Hematopoietic multipotent progenitor cell treated with erythropoietin and hydrocortisone succinate and interleukin-3 and kit ligand, for 17 days (in vitro differentiated cells): ENCODE measurements around the gene SMARCC2.
"Not testable (repeated sequence)": the region's sequence is repeated elsewhere in the genome, so short reads cannot be mapped to it uniquely, and the experiment has no call there.

ENCODE experiments used
- DNase-seq: peaks from one replicate; pipeline ENCODE4 v3.0.0-alpha.2; 2015; ENCODE audit warnings: low spot score

Gene SMARCC2

DNA sequence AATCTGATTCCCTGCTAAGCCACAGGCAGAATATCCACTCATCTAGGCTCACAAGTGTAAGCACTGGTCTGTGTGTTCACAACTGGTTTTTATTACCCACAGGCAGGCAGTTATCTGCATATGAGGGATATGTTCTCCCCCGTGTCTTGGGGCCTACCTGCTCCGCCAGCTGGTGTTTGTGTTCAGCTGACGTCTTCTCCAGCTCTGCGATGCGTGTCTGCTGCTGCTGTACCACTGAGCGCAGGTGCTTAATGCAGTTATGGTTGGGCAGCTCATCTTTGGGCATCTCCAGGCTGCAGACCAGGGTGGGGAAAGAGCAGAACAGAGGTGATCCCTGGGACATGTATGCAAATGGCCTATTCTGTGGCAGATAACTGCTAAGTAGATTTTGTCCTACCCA, 18.7 kb upstream of the SMARCC2 start:
- DNase-seq: no peak

DNA sequence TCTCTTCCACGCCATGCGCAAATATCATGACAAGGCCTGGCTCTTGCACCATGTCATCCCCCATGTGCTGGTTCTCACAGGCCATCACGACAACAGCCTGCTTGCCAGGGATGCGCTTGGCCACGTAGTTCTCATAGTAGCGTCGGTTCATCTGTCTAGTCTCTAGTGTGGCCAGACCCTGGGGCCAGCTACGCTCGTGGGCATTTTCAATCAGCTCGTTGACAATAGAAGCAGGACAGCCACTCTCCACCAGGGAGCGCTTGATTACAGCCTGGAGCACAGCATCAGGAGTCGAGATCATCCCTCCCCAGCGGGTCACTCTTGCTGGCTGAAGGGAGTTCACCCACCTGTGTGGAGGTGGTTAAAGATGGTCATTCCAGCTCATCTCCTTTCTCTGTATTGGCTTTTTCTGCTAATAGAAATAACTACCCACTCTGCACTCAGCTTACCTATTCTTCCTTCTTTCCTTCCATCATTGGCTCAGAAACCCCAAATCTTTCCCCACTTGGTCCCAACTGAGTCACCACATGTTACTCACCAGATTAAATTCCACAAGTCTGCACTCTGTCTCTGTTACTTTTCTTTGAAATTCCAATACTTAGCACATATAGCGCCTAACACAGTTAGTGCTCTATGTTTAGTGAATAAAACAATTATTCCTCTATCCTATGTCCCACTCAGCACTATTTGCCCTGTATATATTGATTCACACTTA, 17.3 kb upstream of the SMARCC2 start:
- peak; percentile 76 for DNase-seq

- no peak for DNase-seq
Observed at GRCh38 chr12:56205445-56205844, 16.2 kb upstream of the SMARCC2 start.

- no peak for DNase-seq
Observed at GRCh38 chr12:56204275-56204674, 15.0 kb upstream of the SMARCC2 start.

DNA sequence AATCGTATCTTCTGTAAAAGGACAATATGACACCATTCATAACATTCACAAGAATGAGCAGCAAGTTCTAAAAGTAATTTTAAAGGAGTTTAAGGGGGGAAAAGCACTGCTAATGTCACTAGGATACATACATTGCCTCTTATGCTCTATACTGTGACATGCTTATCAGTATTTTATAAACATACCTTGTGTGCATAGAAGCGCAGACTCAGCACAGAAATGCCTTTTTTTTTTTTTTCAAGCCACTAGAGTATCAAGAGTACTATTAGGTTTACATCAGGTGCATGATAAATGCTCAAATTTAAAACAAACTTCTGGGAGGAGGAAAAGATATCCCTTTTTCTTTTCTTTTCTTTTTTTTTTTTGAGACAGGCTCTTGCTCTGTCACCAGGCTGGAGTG, 13.6 kb upstream of the SMARCC2 start:
- no peak for DNase-seq

DNA sequence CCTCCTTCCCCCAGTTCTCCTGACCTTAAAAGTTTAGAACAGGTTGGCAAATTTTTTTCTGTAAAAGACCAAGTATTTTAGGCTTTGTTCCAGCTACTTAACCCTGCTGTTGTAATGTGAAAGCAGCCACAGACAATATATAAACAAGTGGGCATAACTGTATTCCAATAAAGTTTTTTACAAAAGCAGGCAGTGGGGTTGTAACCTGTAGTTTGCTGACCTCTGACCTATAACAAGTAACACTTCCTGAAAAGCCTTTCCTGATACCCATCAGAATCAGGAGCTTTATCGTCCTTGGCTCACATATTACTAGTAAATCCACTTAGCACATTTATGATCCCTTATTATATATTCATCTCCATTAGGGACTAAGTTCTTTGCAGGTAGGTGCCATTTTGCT, 13.1 kb upstream of the SMARCC2 start:
- DNase-seq: no peak

DNA sequence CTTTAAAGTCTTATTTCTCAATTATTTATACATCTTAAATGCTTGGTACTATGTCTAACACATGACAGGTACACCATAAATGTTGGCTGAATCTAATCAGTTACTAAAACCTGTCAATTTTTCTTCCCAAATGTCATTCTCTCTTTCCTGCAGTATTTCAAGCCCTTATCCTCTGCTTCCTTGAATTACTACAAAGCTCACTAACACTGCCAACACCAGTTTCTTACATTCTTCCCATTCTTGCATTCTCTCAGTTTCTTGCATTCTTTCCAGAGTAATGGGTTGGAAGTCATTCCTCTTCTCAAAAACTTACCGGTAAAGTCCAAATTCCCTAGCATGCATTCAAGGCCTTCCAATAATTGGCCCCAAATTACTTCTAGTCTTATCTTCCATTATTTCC, 9.6 kb upstream of the SMARCC2 start:
- DNase-seq: no peak

- DNase-seq: no peak
Observed at GRCh38 chr12:56197921-56198635, 8.8 kb upstream of the SMARCC2 start.

- not testable (repeated sequence) for DNase-seq
Observed at GRCh38 chr12:56196818-56197550, 7.7 kb upstream of the SMARCC2 start.

- peak; percentile 93 for DNase-seq
Observed at GRCh38 chr12:56193025-56193578, 3.8 kb upstream of the SMARCC2 start.

- DNase-seq: no peak
Observed at GRCh38 chr12:56192582-56192981, 3.3 kb upstream of the SMARCC2 start.

- no peak for DNase-seq
Observed at GRCh38 chr12:56190695-56191155, 1.4 kb upstream of the SMARCC2 start.

DNA sequence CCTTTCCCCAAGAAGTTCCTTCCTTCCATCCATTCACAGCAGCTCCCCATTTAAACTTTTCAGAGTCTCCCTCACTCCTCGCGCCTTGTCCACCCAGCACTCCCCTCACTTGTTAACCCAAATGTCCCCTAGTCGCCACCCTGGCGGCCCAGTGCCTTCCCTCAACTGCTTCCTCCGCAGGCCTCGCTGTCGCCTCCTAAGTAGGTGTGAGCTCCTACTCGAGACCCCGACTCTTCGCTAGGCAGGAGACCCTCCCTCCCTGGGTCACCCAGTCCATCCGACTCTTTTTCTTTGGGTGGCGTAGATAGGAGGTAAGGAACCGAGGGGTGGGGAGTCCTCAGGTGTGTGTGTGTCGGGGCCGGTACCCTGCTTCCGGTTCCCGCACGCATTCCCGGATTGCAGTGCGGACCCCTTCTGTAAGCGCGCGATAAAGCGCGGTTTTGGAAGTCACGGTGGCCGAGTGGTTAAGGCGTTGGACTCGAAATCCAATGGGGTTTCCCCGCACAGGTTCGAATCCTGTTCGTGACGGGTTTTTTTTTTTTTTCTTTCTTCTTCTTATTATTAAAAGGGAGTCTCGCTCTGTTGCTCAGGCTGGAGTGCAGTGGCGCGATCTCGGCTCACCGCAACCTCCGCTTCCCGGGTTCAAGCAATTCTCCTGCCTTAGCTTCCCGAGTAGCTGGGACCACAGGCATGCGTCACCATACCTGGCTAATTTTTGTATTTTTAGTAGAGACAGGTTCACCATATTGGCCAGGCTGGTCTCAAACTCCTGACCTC, 823 bp upstream of the SMARCC2 start:
- peak; percentile 54 for DNase-seq

- DNase-seq: peak; percentile 32
Observed at GRCh38 chr12:56188778-56189098, 545 bp downstream of the SMARCC2 start.

- peak; percentile 24 for DNase-seq
Observed at GRCh38 chr12:56188131-56188777, 1.0 kb downstream of the SMARCC2 start.

GRCh38 chr12:56186957-56187356, 2.3 kb downstream of the SMARCC2 start:
- DNase-seq: no peak

DNA sequence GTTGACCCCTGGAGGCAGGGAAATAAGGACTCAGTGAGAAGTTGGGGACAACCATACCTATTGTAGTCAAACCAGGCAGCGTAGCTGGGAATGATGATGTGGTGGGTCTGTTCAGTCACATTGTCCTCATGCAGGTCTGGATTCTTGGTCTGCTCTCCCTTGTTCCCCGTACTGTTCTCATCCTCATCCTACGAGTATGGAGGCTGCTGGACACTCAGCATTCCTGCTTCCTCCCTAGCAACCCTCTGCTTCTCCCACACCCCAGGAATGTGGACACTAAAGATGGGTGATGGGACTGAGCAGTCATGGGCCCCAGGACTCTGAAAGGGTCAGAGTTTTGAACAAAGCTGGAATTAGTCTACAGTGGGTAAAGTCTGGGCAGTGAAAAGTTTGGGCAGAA, 10.9 kb downstream of the SMARCC2 start:
- DNase-seq: no peak

DNA sequence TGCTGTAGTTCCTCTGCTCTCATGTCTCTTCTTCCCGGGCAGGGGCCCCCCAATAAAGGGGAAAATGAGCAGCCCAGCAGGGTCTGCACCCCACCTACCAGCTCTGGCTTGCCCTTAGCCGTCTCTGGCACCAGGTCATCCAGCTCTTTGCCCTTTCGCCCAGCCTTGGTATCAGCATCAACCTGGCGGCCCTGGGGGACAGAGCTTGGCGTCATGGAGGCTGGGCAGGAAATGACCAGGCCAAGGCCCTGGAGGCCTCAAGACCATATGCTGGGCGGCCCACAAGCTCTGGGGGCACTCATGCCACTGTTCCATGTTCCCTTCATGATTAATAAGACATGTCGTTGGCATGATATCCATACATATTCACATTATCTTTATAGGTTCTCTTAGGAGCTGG, 16.4 kb downstream of the SMARCC2 start:
- no peak for DNase-seq

DNA sequence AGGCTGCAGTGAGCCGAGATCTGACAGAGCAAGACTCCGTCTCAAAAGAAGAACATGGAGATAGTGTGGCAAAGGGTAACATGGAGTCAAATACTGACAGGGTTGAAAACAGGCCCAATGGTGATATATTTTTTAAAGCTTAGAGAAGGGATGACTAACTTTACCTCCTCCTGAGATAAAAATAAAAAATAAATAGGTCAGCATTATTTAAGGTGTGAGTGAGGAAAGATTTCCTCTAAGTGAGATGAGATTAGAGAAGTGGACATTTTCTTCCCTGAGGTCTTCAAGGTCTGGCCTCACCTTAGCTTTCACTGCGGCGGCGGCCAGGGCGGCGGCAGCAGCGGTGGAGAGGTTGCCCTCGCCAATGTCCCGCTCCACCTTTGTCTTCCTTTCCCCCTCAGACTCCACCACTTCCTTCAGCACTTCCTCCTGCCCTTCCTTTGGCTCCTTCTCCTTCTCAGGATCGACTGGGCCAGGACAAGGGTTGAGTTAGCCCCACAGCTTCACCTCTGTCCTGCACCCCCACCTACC, 20.0 kb downstream of the SMARCC2 start:
- DNase-seq: no peak

GRCh38 chr12:56165369-56165768, 23.9 kb downstream of the SMARCC2 start:
- DNase-seq: no peak

DNA sequence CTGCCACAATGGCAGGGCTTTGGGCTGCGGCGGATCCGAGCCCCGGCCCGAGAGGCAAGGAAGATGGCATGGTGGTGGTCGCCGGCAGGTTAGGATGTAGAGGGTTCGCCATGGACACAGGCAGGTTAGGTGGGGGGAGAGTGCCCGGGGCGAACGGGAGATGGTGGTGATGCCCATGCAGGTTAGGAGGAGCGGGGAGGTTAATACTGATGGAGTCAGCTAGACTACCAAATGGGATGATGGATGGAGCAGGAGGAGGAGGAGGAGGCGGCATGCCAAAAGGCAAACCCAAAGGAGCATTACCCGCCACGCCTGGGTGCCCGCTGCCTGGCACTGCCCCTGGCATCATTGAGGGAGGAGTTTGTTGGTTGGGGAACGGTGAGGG, 24.9 kb downstream of the SMARCC2 start:
- DNase-seq: no peak
